CD4-positive, alpha-beta T cell (primary cell): Measurements from ENCODE around the gene SSR3. TPM values are rescaled to one million over a fixed set of nuclear protein-coding genes. Genes with fewer than 3 reads are reported as not detected.

Experiments
- ATAC-seq: fragments of 200-7000 bp; cut with Tn5 transposase; one replicate; pipeline ENCODE4 v1.10.0; 2022; ENCODE audit warnings: mild to moderate bottlenecking; ENCODE audit not compliant: poor library complexity
- CTCF ChIA-PET: fragments of 350-600 bp; sonication (Branson Sonifier 250); formaldehyde crosslinking; loops from one replicate; lab custom pipeline; 2021; ENCODE audit warnings: antibody characterized with exemption, inconsistent platforms; lab: Charles Lee
- POLR2A ChIA-PET: fragments of 350-600 bp; sonication (Branson Sonifier 250); formaldehyde crosslinking; loops from one replicate; lab custom pipeline; 2021; ENCODE audit warnings: antibody characterized with exemption, inconsistent platforms; lab: Charles Lee
- DNase-seq, 14 experiments: peaks; one replicate each; pipeline ENCODE4 v3.0.0-alpha.2; 2013 to 2020; ENCODE audit warnings: mixed read lengths in 2 of 14
- H3K27ac ChIP-seq, 2 donors: one replicate each; pipeline versions ENCODE4 v1.5.1 to v1.7.0; 2013; ENCODE audit warnings: low read length in 2 of 2, low read depth in 1 of 2, mild to moderate bottlenecking in 1 of 2
- H3K27me3 ChIP-seq, 2 experiments: 1 replicate in 1 of 2; 2 replicates in 1 of 2; pipeline versions ENCODE4 v1.6.1 to v1.7.0; 2013; ENCODE audit warnings: low read length in 2 of 2, control low read depth in 1 of 2, mild to moderate bottlenecking in 1 of 2, moderate library complexity in 1 of 2; ENCODE audit not compliant: insufficient read depth in 2 of 2, control insufficient read depth in 1 of 2
- H3K36me3 ChIP-seq: one replicate; pipeline ENCODE4 v1.6.1; 2013; ENCODE audit warnings: low read length, control low read depth; ENCODE audit not compliant: insufficient read depth
- H3K4me1 ChIP-seq: one replicate; pipeline ENCODE4 v1.6.1; 2013; ENCODE audit warnings: low read length, control low read depth; ENCODE audit not compliant: insufficient read depth
- H3K4me3 ChIP-seq: one replicate; pipeline ENCODE4 v1.5.1; 2013; ENCODE audit warnings: mild to moderate bottlenecking, low read length, moderate library complexity
- H3K9me3 ChIP-seq, 2 experiments: 1 replicate in 1 of 2; 2 replicates in 1 of 2; pipeline versions ENCODE4 v1.6.1 to v1.7.0; 2013; ENCODE audit warnings: low read length in 2 of 2, mild to moderate bottlenecking in 2 of 2, control low read depth in 1 of 2, moderate library complexity in 1 of 2; ENCODE audit not compliant: control insufficient read depth in 1 of 2, insufficient read depth in 1 of 2
- H3K27ac Mint-ChIP-seq: one replicate; pipeline ENCODE4 v1.8.0; 2020; ENCODE audit warnings: mixed read lengths
- H3K27me3 Mint-ChIP-seq: one replicate; pipeline ENCODE4 v1.8.0; 2021; ENCODE audit warnings: mixed read lengths
- H3K36me3 Mint-ChIP-seq: one replicate; pipeline ENCODE4 v1.8.0; 2021; ENCODE audit warnings: low read depth, mixed read lengths
- H3K4me1 Mint-ChIP-seq: one replicate; pipeline ENCODE4 v1.8.0; 2021; ENCODE audit warnings: low read depth, mixed read lengths
- H3K4me3 Mint-ChIP-seq: one replicate; pipeline ENCODE4 v1.8.0; 2020; ENCODE audit warnings: mild to moderate bottlenecking, mixed read lengths
- H3K9me3 Mint-ChIP-seq: one replicate; pipeline ENCODE4 v1.8.0; 2020; ENCODE audit warnings: mixed read lengths
- intact Hi-C, 2 experiments: fragments of 100-400 bp; cut with DNase I in 1 of 2; cut with micrococcal nuclease in 1 of 2; formaldehyde crosslinking; loops; one replicate each; pipeline versions ENCODE4 v1.15.1 to v1.9.0; 2023 to 2025; cut with DNase I, micrococcal nuclease
- total RNA-seq, 174 experiments: library from RNA in 2 of 174; stranded (reverse) in 2 of 174; gene quantifications; one replicate each; pipeline ENCODE4 v1.2.3 and lab custom pipeline; 2021 to 2026
- TF ChIP-seq, protein P1 (sequence below): fragments of 200-600 bp; IDR thresholded peaks from one replicate; pipeline ENCODE4 v1.8.0; 2022; ENCODE audit warnings: antibody characterized with exemption, mild to moderate bottlenecking

SSR3 gene
- total RNA-seq, 2 experiments from 2014 or later: 78.8 to 79.5 TPM

DNA sequence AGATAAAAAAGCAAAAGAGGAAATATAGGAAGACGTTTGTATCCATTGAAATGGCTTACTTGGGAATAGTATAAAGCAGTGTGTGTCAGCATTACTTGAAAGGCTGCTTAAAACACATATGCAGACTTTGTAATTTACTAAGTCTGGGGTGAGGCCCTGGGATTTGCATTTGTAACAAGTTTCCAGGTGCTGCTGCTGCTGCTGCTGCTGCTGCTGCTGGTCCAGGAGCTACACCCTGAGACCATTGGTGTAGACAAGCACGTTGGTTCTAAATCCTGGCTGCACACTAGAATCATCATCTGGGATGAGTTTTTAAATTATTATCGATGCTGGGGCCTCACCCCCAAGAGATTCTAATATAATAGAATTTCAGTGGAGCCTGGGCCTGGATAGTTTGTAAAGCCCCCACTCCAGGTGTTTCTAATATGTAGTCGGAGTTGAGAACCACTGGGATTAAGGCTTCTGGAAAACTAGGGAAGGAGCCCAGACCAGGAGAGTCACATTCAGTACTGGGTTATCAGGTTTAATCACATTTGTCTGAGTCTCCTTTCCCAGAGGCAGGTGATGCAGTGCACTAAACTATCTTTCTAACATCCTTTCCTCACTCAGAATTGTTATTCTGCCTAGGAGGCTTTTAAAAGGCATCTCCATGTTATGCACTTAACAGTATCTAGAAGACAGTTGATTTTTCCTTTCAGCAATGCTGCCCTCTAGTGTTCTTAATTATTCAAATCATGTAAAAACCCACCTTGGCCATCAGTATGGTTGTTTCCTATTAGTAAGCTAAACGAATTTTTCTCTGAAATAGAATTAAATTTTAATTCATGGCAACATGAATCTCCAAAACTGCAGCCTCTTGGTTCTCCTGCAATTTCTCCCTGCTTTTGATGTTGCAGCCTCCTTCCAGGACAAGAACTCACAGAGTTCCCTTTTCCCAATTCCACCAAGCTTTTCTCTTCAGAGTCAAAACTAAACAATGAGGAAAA, 45.4 kb downstream of the SSR3 start:
- peaks cover 22% of the 10 kb centered on the region for H3K27me3 Mint-ChIP-seq
- intact Hi-C loops: loop anchor here (1.0 to 10.0 kb wide), 6 partner anchors 35 to 465 kb away; no protein-coding TSS in a partner anchor
- no peaks in the 10 kb centered on the region for H3K27me3 ChIP-seq
- H3K4me1 ChIP-seq: no peaks in the 10 kb centered on the region
- no peak overlapping the region for H3K4me3 ChIP-seq
- no peaks in the 10 kb centered on the region for H3K36me3 Mint-ChIP-seq
- H3K9me3 Mint-ChIP-seq: no peaks in the 10 kb centered on the region
- no peak overlapping the region for H3K27ac Mint-ChIP-seq
- H3K36me3 ChIP-seq: no peaks in the 10 kb centered on the region
- H3K27ac ChIP-seq: no peak overlapping the region
- CTCF ChIA-PET: interaction anchor here (0.7 to 2.3 kb wide), 13 partner anchors 10 to 359 kb away, joined by 3 to 12 read pairs (median 3); no protein-coding TSS in a partner anchor
- H3K4me1 Mint-ChIP-seq: no peaks in the 10 kb centered on the region
- POLR2A ChIA-PET: interaction anchor here (0.5 to 4.4 kb wide), 5 partner anchors 25 to 357 kb away, joined by 3 to 23 read pairs (median 3); partner anchors contain the start of gene SSR3
- no peaks in the 10 kb centered on the region for H3K9me3 ChIP-seq
- no peak overlapping the region for H3K4me3 Mint-ChIP-seq
- TF ChIP-seq, protein P1, sequence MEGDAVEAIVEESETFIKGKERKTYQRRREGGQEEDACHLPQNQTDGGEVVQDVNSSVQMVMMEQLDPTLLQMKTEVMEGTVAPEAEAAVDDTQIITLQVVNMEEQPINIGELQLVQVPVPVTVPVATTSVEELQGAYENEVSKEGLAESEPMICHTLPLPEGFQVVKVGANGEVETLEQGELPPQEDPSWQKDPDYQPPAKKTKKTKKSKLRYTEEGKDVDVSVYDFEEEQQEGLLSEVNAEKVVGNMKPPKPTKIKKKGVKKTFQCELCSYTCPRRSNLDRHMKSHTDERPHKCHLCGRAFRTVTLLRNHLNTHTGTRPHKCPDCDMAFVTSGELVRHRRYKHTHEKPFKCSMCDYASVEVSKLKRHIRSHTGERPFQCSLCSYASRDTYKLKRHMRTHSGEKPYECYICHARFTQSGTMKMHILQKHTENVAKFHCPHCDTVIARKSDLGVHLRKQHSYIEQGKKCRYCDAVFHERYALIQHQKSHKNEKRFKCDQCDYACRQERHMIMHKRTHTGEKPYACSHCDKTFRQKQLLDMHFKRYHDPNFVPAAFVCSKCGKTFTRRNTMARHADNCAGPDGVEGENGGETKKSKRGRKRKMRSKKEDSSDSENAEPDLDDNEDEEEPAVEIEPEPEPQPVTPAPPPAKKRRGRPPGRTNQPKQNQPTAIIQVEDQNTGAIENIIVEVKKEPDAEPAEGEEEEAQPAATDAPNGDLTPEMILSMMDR: peak; percentile 69
- DNase-seq: peak in 3 of 14 experiments; percentile 70 to 73 (median 72)
- peak; percentile 94 for ATAC-seq

DNA sequence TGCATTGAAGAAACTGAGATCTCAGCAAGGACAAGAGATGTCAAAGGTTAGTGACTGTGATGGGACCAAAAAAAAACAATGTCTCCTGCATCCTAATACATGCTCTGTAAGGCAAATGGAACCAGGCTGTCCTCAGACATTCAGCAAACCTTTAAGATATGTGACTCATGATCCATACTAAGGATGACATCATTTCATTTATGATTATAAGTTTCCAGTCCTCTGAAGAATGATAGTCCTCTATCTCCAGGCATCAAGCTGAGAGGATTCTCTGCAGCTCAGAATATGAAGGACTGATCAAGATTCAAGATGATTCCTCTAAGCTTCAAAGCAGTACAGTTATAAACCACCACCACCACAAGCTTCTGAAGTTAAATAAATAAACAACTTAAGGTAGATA, 47.6 kb downstream of the SSR3 start:
- ATAC-seq: no peak
- Histone ChIP-seq H3K27ac (no peak overlapping the region), H3K4me1 (no peaks in the 10 kb centered on the region), H3K27me3 (no peaks in the 10 kb centered on the region), H3K9me3 (no peaks in the 10 kb centered on the region), H3K4me3 (no peak overlapping the region), H3K36me3 (no peaks in the 10 kb centered on the region)
- POLR2A ChIA-PET: interaction anchor here (4.4 kb wide), 1 partner anchor 23 kb away, joined by 23 read pairs; no protein-coding TSS in a partner anchor
- CTCF ChIA-PET: interaction anchor here (1.3 kb wide), 1 partner anchor 357 kb away, joined by 3 read pairs; no protein-coding TSS in a partner anchor
- H3K9me3 Mint-ChIP-seq: no peaks in the 10 kb centered on the region
- no peak overlapping the region for H3K4me3 Mint-ChIP-seq
- no peaks in the 10 kb centered on the region for H3K36me3 Mint-ChIP-seq
- no peaks in the 10 kb centered on the region for H3K4me1 Mint-ChIP-seq
- peaks cover 22% of the 10 kb centered on the region for H3K27me3 Mint-ChIP-seq
- H3K27ac Mint-ChIP-seq: no peak overlapping the region
- intact Hi-C loops: loop anchor here (1.0 to 10.0 kb wide), 2 partner anchors 58 to 462 kb away; no protein-coding TSS in a partner anchor
- DNase-seq: no peak
- TF ChIP-seq, protein P1: no peak

DNA sequence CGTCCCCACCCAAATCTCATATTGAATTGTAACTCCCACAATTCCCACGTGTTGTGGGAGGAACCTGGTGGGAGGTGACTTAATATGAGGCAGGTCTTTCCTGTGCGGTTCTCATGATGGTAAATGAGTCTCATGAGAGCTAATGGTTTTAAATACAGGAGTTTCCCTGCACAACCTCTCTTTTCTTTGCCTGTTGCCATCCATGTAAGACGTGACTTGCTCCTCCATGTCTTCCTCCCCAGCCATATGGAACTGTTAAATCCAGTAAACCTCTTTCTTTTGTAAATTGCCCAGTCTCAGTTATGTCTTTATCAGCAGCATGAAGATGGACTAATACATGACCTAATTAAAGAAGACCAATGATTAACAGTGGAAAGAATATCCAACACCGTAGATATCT, 56.6 kb downstream of the SSR3 start:
- Histone ChIP-seq H3K9me3 (no peaks in the 10 kb centered on the region), H3K4me1 (no peaks in the 10 kb centered on the region), H3K36me3 (no peaks in the 10 kb centered on the region), H3K27ac (no peak overlapping the region), H3K27me3 (peaks cover 0 to 4% of the 10 kb centered on the region in 2 experiments), H3K4me3 (no peak overlapping the region)
- H3K27ac Mint-ChIP-seq: no peak overlapping the region
- peaks cover 5% of the 10 kb centered on the region for H3K9me3 Mint-ChIP-seq
- H3K27me3 Mint-ChIP-seq: peaks cover 8% of the 10 kb centered on the region
- DNase-seq (no peak), ATAC-seq (no peak)
- intact Hi-C loops: no loop called here
- POLR2A ChIA-PET: no interaction called here
- CTCF ChIA-PET: no interaction called here
- no peaks in the 10 kb centered on the region for H3K4me1 Mint-ChIP-seq
- H3K4me3 Mint-ChIP-seq: no peak overlapping the region
- TF ChIP-seq, protein P1: no peak
- no peaks in the 10 kb centered on the region for H3K36me3 Mint-ChIP-seq
